ENCODE results near the gene ZNF98. TPM values are rescaled to one million over a fixed set of nuclear protein-coding genes. Genes with fewer than 3 reads are reported as not detected.

Gene ZNF98
- total RNA-seq, 1 experiment from 2014 or later = not detected

- TF ChIP-seq ATF3 (IDR thresholded peaks at IDR 0.05) = no peak
- no peak for TF ChIP-seq RAD21 (IDR thresholded peaks at IDR 0.05; ENCODE audit: low read depth)
- no peak for TF ChIP-seq ZBTB33 (IDR thresholded peaks at IDR 0.05; ENCODE audit: extremely low read depth, insufficient replicate concordance, low read length)
- no peak for TF ChIP-seq JUND (IDR thresholded peaks at IDR 0.05)
- TF ChIP-seq SP1 (IDR thresholded peaks at IDR 0.05; ENCODE audit: low read depth) = no peak
- no peak for TF ChIP-seq ZFX (IDR thresholded peaks at IDR 0.05)
- no peak for TF ChIP-seq REST (IDR thresholded peaks at IDR 0.05; ENCODE audit: low read depth)
- no peak for TF ChIP-seq CTCF (IDR thresholded peaks at IDR 0.05 in 2 of 3, conservative IDR thresholded peaks at IDR 0.05 in 1 of 3; ENCODE audit: borderline replicate concordance in 1 of 3, insufficient read depth in 1 of 3, low read depth in 2 of 3, low read length in 2 of 3)
- no peak for TF ChIP-seq ZNF274 (IDR thresholded peaks at IDR 0.05; ENCODE audit: low read depth, low read length)
- no peak for TF ChIP-seq MAX (IDR thresholded peaks at IDR 0.05)
- no peak for TF ChIP-seq EGR1 (IDR thresholded peaks at IDR 0.05; ENCODE audit: low read depth)
- no peak for TF ChIP-seq SRF (IDR thresholded peaks at IDR 0.05; ENCODE audit: low read depth)
- no peak for TF ChIP-seq TCF7L2 (IDR thresholded peaks at IDR 0.05; ENCODE audit: borderline replicate concordance, extremely low read depth, insufficient read depth, insufficient read length)
- TF ChIP-seq POLR2A (IDR thresholded peaks at IDR 0.05; ENCODE audit: borderline replicate concordance, extremely low read depth, insufficient read depth, insufficient read length) = no peak
- no peak for TF ChIP-seq FOSL1 (IDR thresholded peaks at IDR 0.05; ENCODE audit: low read depth)
- ChIA-PET CTCF (no interaction called here), POLR2A (no interaction called here), RAD21 (ENCODE audit: low non-redundant PET in 1 of 2, low total read pairs in 2 of 2, uncharacterized antibody in 2 of 2, unreplicated experiment in 2 of 2) (no interaction called here)
- Histone ChIP-seq H4K20me1 (ENCODE audit: insufficient read depth) (no peaks in the 10 kb centered on the region), H3K4me3 (replicated peaks in 1 of 2; ENCODE audit: low read depth in 1 of 2, low read length in 2 of 2) (no peak overlapping the region), H3K9me3 (ENCODE audit: control insufficient read depth in 1 of 2, insufficient read depth in 1 of 2, low read depth in 1 of 2, low read length in 2 of 2) (peaks cover 8 to 15% of the 10 kb centered on the region in 2 experiments; a peak in 2 of 4 replicates), H3K9ac (ENCODE audit: low read length) (no peak overlapping the region), H2AFZ (ENCODE audit: low read depth, low read length, poor library complexity, severe bottlenecking) (no peak overlapping the region), H3K27me3 (ENCODE audit: insufficient read depth, low read length) (no peaks in the 10 kb centered on the region), H3K4me2 (ENCODE audit: low read length) (no peak overlapping the region), H3K79me2 (ENCODE audit: insufficient read depth, low read length) (no peaks in the 10 kb centered on the region), H3K36me3 (ENCODE audit: control insufficient read depth in 1 of 2, insufficient read depth in 2 of 2, low read length in 2 of 2) (no peaks in the 10 kb centered on the region), H3K27ac (ENCODE audit: low read depth, low read length) (no peak overlapping the region), H3K4me1 (ENCODE audit: control insufficient read depth in 1 of 2, insufficient read depth in 2 of 2, low read length in 2 of 2) (no peaks in the 10 kb centered on the region), H3K9me2 (ENCODE audit: insufficient read depth) (no peaks in the 10 kb centered on the region)
- BruUV-seq (replicated peaks) = no TSS peak
- intact Hi-C loops (cut with micrococcal nuclease) = no loop called here
- no peak for ATAC-seq
- no peak for DNase-seq (ENCODE audit: low read depth, low spot score)
Measured at GRCh38 chr19:22426901-22427300, 4.8 kb upstream of the ZNF98 start.
